GM12873 (cell line): ENCODE results near the gene BOD1L2.

Source experiments
- TF ChIP-seq, protein P1 (sequence below): IDR thresholded peaks from 2 replicates; pipeline ENCODE4 v1.5.1; 2012; ENCODE audit warnings: low read depth, mild to moderate bottlenecking, moderate library complexity, low read length, control low read depth; ENCODE audit not compliant: insufficient read depth; ENCODE audit errors: missing control alignments

BOD1L2 gene

GRCh38 chr18:57198073-57198472 lies 51.2 kb downstream of the BOD1L2 start:
- TF ChIP-seq, protein P1, sequence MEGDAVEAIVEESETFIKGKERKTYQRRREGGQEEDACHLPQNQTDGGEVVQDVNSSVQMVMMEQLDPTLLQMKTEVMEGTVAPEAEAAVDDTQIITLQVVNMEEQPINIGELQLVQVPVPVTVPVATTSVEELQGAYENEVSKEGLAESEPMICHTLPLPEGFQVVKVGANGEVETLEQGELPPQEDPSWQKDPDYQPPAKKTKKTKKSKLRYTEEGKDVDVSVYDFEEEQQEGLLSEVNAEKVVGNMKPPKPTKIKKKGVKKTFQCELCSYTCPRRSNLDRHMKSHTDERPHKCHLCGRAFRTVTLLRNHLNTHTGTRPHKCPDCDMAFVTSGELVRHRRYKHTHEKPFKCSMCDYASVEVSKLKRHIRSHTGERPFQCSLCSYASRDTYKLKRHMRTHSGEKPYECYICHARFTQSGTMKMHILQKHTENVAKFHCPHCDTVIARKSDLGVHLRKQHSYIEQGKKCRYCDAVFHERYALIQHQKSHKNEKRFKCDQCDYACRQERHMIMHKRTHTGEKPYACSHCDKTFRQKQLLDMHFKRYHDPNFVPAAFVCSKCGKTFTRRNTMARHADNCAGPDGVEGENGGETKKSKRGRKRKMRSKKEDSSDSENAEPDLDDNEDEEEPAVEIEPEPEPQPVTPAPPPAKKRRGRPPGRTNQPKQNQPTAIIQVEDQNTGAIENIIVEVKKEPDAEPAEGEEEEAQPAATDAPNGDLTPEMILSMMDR = no peak
